RCC 7860 (cell line): ENCODE data around the gene SERPINA6.
"Not testable (repeated sequence)": the region's sequence is repeated elsewhere in the genome, so short reads cannot be mapped to it uniquely, and the experiment has no call there.

Experiments used
- DNase-seq: peaks from one replicate; pipeline ENCODE4 v3.0.0-alpha.2; 2015; ENCODE audit warnings: low spot score
- FAIRE-seq: peaks from 2 replicates; lab custom pipeline; 2012; peaks lifted over from hg19 to GRCh38; lab: Jason Lieb, UNC

Gene SERPINA6

GRCh38 chr14:94355191-94355794 lies 32.2 kb upstream of the SERPINA6 start:
- peak; percentile 32 for FAIRE-seq

GRCh38 chr14:94354638-94355185 lies 31.6 kb upstream of the SERPINA6 start:
- no peak for DNase-seq
- FAIRE-seq, result no peak

More at GRCh38 chr14:94355191-94355794, 32.2 kb upstream of the SERPINA6 start:
- peak; percentile 61 for DNase-seq

- FAIRE-seq, DNase-seq: not testable (repeated sequence)
Observed at GRCh38 chr14:94354190-94354589, 31.1 kb upstream of the SERPINA6 start.

- FAIRE-seq, result no peak
- DNase-seq, result no peak
Observed at GRCh38 chr14:94349276-94349675, 26.1 kb upstream of the SERPINA6 start.

- no peak for DNase-seq
- FAIRE-seq, result no peak
Observed at GRCh38 chr14:94348836-94349235, 25.7 kb upstream of the SERPINA6 start.

- FAIRE-seq (no peak), DNase-seq (no peak)
Observed at GRCh38 chr14:94346841-94347240, 23.7 kb upstream of the SERPINA6 start.

GRCh38 chr14:94346065-94346786 lies 23.1 kb upstream of the SERPINA6 start:
- peak; percentile 70 for DNase-seq
- FAIRE-seq, result peak; percentile 37

GRCh38 chr14:94345344-94346064 lies 22.4 kb upstream of the SERPINA6 start:
- DNase-seq (peak; percentile 85), FAIRE-seq (peak; percentile 78)

- no peak for FAIRE-seq
- DNase-seq, result no peak
Observed at GRCh38 chr14:94344389-94344788, 21.3 kb upstream of the SERPINA6 start.

- no peak for DNase-seq
- no peak for FAIRE-seq
Observed at GRCh38 chr14:94343238-94344005, 20.3 kb upstream of the SERPINA6 start.

- DNase-seq (peak; percentile 93), FAIRE-seq (peak; percentile 75)
Observed at GRCh38 chr14:94342334-94342934, 19.3 kb upstream of the SERPINA6 start.

GRCh38 chr14:94341656-94342333 lies 18.7 kb upstream of the SERPINA6 start:
- FAIRE-seq (no peak), DNase-seq (no peak)

- DNase-seq (no peak), FAIRE-seq (no peak)
Observed at GRCh38 chr14:94340533-94340932, 17.4 kb upstream of the SERPINA6 start.

- FAIRE-seq (no peak), DNase-seq (no peak)
Observed at GRCh38 chr14:94338023-94338422, 14.9 kb upstream of the SERPINA6 start.

- DNase-seq, result peak; percentile 45
Observed at GRCh38 chr14:94337274-94337673, 14.1 kb upstream of the SERPINA6 start.

GRCh38 chr14:94334872-94335271 lies 11.7 kb upstream of the SERPINA6 start:
- DNase-seq, result no peak
- FAIRE-seq, result no peak

More at GRCh38 chr14:94337274-94337673, 14.1 kb upstream of the SERPINA6 start:
- peak; percentile 55 for FAIRE-seq

GRCh38 chr14:94332587-94332986 lies 9.5 kb upstream of the SERPINA6 start:
- no peak for FAIRE-seq
- DNase-seq, result no peak

- FAIRE-seq (no peak), DNase-seq (no peak)
Observed at GRCh38 chr14:94332063-94332583, 9.0 kb upstream of the SERPINA6 start.

- FAIRE-seq, result no peak
Observed at GRCh38 chr14:94331462-94331861, 8.3 kb upstream of the SERPINA6 start.

More at GRCh38 chr14:94331462-94331861, 8.3 kb upstream of the SERPINA6 start:
- DNase-seq, result no peak
